Mucosa of stomach (tissue), 1 donor: Measurements from ENCODE around the gene PCSK6.

Experiments
- H3K27me3 ChIP-seq: one replicate; pipeline ENCODE4 v1.7.0; 2013; ENCODE audit warnings: mild to moderate bottlenecking, low read length; ENCODE audit not compliant: control insufficient read depth, insufficient read depth
- H3K36me3 ChIP-seq: one replicate; pipeline ENCODE4 v1.7.0; 2013; ENCODE audit warnings: low read length; ENCODE audit not compliant: control insufficient read depth, insufficient read depth
- H3K4me1 ChIP-seq: one replicate; pipeline ENCODE4 v1.7.0; 2013; ENCODE audit warnings: mild to moderate bottlenecking, low read length; ENCODE audit not compliant: control insufficient read depth, insufficient read depth
- H3K4me3 ChIP-seq: one replicate; pipeline ENCODE4 v1.7.0; 2013; ENCODE audit warnings: low read length
- H3K9ac ChIP-seq: one replicate; pipeline ENCODE4 v1.7.0; 2013; ENCODE audit warnings: mild to moderate bottlenecking, low read length, moderate library complexity
- H3K9me3 ChIP-seq: one replicate; pipeline ENCODE4 v1.7.0; 2013; ENCODE audit warnings: mild to moderate bottlenecking, low read length, moderate library complexity; ENCODE audit not compliant: control insufficient read depth
- donor health status: Pancreatic carcinoma.

PCSK6 gene

GRCh38 chr15:101388046-101388445 is 101.5 kb downstream of the PCSK6 start:
- no peak overlapping the region for H3K9ac ChIP-seq
- H3K9me3 ChIP-seq: no peaks in the 10 kb centered on the region
- no peaks in the 10 kb centered on the region for H3K36me3 ChIP-seq
- H3K4me3 ChIP-seq: no peak overlapping the region
- no peaks in the 10 kb centered on the region for H3K4me1 ChIP-seq
- no peaks in the 10 kb centered on the region for H3K27me3 ChIP-seq

DNA sequence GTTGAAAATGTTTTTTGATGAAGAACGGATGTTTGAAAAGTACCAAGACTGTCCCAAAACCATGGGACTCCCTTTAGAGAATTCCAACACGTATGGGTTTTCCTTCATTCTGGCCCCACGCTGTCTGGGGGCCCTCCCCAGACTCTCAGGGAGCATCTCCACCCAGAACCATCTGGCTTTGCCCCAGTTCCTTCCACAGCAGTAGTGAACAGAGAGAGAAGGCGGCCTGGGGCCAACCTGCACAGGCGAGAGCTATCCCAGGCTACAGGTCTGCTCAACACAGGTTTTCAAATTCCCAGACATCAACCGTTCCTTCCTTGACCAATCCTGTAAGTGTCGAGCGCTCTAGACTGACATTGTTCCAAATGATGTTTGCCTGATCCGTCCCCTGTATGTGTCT is 101.9 kb downstream of the PCSK6 start:
- Histone ChIP-seq H3K27me3 (no peaks in the 10 kb centered on the region), H3K4me1 (no peaks in the 10 kb centered on the region), H3K4me3 (no peak overlapping the region), H3K9me3 (no peaks in the 10 kb centered on the region), H3K9ac (no peak overlapping the region), H3K36me3 (no peaks in the 10 kb centered on the region)

DNA sequence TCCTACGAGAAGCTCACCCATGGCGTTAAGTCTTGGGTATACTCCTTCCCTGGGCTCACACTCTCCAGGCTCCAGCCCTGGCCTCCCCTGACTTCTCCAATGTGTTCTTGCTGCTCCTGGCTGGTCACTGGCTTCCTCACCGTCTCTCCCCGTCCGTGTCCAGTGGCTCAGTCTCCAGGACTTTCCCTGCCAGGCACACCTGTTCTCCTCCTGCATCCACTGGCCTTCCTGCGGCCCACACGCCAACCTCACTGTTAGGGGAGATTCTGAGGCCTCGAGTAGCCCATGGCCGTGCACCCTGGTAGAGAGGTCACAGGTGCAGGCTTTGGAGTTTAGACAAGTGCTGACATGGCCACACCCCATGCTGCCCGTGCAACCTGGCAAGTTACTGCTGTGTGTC is 102.5 kb downstream of the PCSK6 start:
- Histone ChIP-seq H3K4me3 (no peak overlapping the region), H3K27me3 (no peaks in the 10 kb centered on the region), H3K4me1 (no peaks in the 10 kb centered on the region), H3K9me3 (no peaks in the 10 kb centered on the region), H3K9ac (no peak overlapping the region), H3K36me3 (no peaks in the 10 kb centered on the region)

GRCh38 chr15:101386006-101386405 is 103.5 kb downstream of the PCSK6 start:
- Histone ChIP-seq H3K27me3 (no peaks in the 10 kb centered on the region), H3K4me3 (no peak overlapping the region), H3K9me3 (no peaks in the 10 kb centered on the region), H3K9ac (no peak overlapping the region), H3K4me1 (no peaks in the 10 kb centered on the region), H3K36me3 (no peaks in the 10 kb centered on the region)

DNA sequence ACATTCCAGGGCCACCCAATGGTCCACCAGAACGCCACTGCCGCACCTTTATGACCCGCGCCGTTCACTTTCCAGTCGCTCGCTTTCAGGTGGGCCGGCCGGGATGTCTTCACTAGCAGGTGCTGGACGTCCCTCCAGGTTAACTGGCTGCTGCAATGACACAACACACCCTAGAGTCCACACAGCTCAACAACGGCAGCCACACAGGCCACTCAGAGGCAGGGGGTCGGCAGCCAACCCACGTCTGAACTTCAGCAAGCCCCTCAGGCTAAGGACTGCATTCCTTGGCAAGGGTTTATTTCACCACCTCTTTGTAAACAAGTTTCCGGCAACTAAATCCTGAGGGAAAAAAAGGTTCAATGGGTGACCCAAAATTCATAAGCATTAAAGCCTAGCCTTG is 105.2 kb downstream of the PCSK6 start:
- Histone ChIP-seq H3K36me3 (no peaks in the 10 kb centered on the region), H3K4me3 (no peak overlapping the region), H3K27me3 (no peaks in the 10 kb centered on the region), H3K4me1 (no peaks in the 10 kb centered on the region), H3K9ac (no peak overlapping the region), H3K9me3 (no peaks in the 10 kb centered on the region)

DNA sequence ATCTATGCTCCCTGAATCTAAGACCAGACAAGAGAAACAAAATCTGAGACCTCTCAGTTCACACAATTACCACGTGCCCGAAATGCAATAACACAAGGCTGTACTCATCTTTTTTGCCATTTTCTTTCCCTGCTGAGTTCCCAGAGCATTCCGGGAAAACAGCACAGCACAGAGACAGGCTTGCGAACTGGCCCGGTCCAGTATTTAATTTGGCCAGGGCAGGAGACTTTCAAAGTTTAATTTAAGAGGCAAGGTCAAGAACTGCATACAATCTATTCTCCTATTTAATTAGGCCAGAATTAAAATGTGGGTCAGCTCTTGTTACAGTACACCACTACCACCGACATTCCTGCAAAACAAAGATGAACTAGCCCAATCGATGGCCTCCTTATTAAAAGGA is 107.0 kb downstream of the PCSK6 start:
- H3K36me3 ChIP-seq: no peaks in the 10 kb centered on the region
- no peaks in the 10 kb centered on the region for H3K9me3 ChIP-seq
- H3K9ac ChIP-seq: no peak overlapping the region
- no peaks in the 10 kb centered on the region for H3K4me1 ChIP-seq
- H3K27me3 ChIP-seq: no peaks in the 10 kb centered on the region
- no peak overlapping the region for H3K4me3 ChIP-seq

GRCh38 chr15:101381671-101382212 is 107.8 kb downstream of the PCSK6 start:
- no peaks in the 10 kb centered on the region for H3K27me3 ChIP-seq
- no peaks in the 10 kb centered on the region for H3K36me3 ChIP-seq
- H3K9me3 ChIP-seq: no peaks in the 10 kb centered on the region
- H3K4me1 ChIP-seq: no peaks in the 10 kb centered on the region
- H3K9ac ChIP-seq: no peak overlapping the region
- H3K4me3 ChIP-seq: no peak overlapping the region

DNA sequence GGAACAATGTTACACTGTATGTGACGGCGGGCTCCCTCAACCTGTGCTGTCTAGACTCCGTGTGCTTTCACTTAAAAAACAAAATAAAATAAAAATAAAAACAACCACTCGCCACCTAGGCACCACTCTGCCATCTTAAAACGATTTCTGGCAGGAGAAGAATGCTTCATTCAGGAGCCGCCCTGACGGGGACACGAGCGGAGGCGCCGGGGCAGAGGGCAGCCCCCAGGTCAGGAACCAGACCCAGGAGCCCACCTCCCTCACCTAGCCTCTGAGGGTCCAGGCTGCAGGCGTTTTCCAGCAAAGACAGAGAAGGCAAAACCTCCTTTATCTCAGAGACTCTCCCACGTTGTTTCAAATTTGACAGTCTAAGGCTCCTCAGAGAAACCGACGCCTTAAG is 109.4 kb downstream of the PCSK6 start:
- H3K27me3 ChIP-seq: no peaks in the 10 kb centered on the region

DNA sequence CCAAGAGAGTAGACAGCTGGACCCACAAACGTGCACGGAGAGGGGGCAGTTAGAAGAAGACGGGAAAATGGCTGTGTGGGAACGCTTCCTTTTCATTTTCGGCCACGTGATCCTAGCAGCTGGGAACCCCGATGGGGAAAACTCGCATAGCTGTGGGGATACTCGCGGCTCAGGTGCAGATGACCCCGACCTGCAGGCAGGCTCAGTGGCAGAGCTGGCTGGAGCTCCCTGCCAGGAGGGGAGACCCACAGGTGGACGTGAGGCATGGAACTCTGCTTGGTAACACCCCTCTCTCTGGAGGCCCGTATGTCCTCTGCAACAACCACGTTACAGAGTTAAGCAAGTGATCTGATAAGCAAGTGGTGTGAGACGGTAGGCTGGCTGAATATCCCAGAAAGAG is 109.9 kb downstream of the PCSK6 start:
- H3K9me3 ChIP-seq: no peaks in the 10 kb centered on the region
- H3K4me1 ChIP-seq: no peaks in the 10 kb centered on the region
- H3K36me3 ChIP-seq: no peaks in the 10 kb centered on the region
- no peak overlapping the region for H3K9ac ChIP-seq
- H3K4me3 ChIP-seq: no peak overlapping the region
- H3K27me3 ChIP-seq: no peaks in the 10 kb centered on the region

More for the DNA sequence above, 109.4 kb downstream of the PCSK6 start:
- Histone ChIP-seq H3K9ac (no peak overlapping the region), H3K36me3 (no peaks in the 10 kb centered on the region), H3K9me3 (no peaks in the 10 kb centered on the region), H3K4me1 (no peaks in the 10 kb centered on the region), H3K4me3 (no peak overlapping the region)

- Histone ChIP-seq H3K9ac (no peak overlapping the region), H3K4me1 (peaks cover 8% of the 10 kb centered on the region), H3K9me3 (no peaks in the 10 kb centered on the region), H3K27me3 (no peaks in the 10 kb centered on the region), H3K36me3 (no peaks in the 10 kb centered on the region), H3K4me3 (no peak overlapping the region)
Measured at GRCh38 chr15:101378879-101379278, 110.6 kb downstream of the PCSK6 start.

DNA sequence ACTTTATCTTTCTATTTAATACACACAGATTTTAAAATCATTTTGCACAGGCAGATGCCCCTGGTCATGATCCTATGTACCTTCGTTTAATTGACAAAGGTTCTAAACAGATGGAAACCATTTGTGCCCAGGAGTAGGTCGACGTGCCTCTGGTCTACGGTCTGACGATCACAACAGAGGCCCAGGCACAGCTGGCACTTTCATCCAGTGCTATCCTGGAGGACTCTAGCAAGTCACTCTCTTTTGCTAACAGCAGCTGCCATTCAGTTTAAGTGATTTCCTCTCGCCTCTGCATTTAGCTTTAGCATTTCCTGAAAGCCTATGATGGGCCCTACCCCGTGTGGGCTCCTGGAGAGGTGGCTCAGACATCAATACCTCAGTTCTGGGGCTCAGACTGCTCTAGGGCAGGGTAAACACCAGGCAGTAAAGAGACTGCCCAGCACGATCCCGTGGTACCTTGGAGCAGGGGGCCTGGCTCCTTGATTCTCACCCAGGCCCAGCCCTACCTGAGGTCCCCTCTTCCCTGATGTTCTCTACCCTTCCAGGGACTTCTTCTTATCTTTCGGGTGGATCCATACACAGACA is 111.2 kb downstream of the PCSK6 start:
- H3K27me3 ChIP-seq: no peaks in the 10 kb centered on the region
- H3K9me3 ChIP-seq: no peaks in the 10 kb centered on the region
- H3K4me3 ChIP-seq: no peak overlapping the region
- H3K9ac ChIP-seq: no peak overlapping the region
- H3K36me3 ChIP-seq: no peaks in the 10 kb centered on the region
- peaks cover 14% of the 10 kb centered on the region for H3K4me1 ChIP-seq

DNA sequence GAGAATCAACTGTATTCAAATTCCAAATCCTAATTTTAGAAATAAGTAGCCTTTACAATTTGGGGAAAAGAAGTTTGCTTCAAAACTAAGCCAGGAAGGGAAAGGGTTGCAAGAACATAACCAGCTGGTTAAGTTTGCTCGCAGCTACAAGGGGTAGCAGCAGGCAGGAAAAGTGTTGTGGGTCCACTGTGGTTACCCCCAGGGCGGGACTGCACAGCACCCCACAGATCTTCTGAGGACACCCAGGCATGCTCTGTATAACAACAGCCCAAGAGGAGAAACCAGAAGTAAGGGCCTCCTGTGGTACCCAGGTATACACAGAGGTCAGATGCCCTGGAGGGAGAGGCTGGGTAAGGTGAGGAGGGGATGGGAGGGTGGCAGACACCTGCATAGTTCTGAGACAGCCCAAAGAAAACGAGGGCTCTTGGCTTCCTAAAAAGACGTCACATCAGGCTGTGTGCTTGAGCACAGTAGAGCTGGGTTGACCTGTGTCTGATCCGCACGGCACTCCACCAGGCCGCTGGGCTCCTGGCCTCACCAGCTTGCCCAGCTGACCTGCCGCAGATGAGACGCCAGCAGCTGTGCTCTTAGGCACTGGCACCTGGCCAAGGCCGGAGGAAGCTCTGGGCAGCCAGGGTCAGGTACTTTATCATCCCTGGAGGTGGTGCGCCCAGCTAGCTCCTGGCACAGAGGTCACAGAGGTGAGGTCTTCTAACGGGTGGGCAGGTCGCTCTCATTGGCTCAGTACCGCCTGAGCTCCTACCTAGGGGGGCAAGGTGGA is 112.7 kb downstream of the PCSK6 start:
- Histone ChIP-seq H3K36me3 (no peaks in the 10 kb centered on the region), H3K4me3 (no peak overlapping the region), H3K9me3 (no peaks in the 10 kb centered on the region), H3K27me3 (no peaks in the 10 kb centered on the region), H3K9ac (no peak overlapping the region), H3K4me1 (peaks cover 28% of the 10 kb centered on the region)
